OCI-LY1 (cell line): ENCODE data around the gene CTRL.

Experiments used
- H2AFZ ChIP-seq: fragments of 200-600 bp; sonication (generic), shearing (Covaris generic); 2 replicates; pipeline ENCODE4 v1.6.0; 2014; ENCODE audit warnings: antibody characterized with exemption, mild to moderate bottlenecking, low read length
- H3F3A ChIP-seq: fragments of 200-600 bp; sonication (generic), shearing (Covaris generic); 2 replicates; pipeline ENCODE4 v1.6.0; 2014; ENCODE audit warnings: mild to moderate bottlenecking, antibody characterized with exemption, low read length, moderate library complexity; ENCODE audit not compliant: insufficient read depth
- H3K27ac ChIP-seq: fragments of 200-600 bp; sonication (generic); 2 replicates; pipeline ENCODE4 v1.5.1; 2014; ENCODE audit warnings: low read length, mixed run types, mild to moderate bottlenecking, low read depth; ENCODE audit not compliant: poor library complexity, severe bottlenecking
- H3K27me3 ChIP-seq: fragments of 200-600 bp; sonication (generic); 2 replicates; pipeline ENCODE4 v1.6.0; 2014; ENCODE audit warnings: antibody characterized with exemption, mild to moderate bottlenecking, low read length, moderate library complexity; ENCODE audit not compliant: insufficient read depth
- H3K36me3 ChIP-seq: fragments of 200-600 bp; sonication (generic); 2 replicates; pipeline ENCODE4 v1.6.1; 2014; ENCODE audit warnings: mild to moderate bottlenecking, antibody characterized with exemption, low read length, moderate library complexity, mixed read lengths; ENCODE audit not compliant: insufficient read depth
- H3K4me1 ChIP-seq: fragments of 200-600 bp; sonication (generic); 2 replicates; pipeline ENCODE4 v1.5.1; 2014; ENCODE audit warnings: mild to moderate bottlenecking, low read length, moderate library complexity; ENCODE audit not compliant: insufficient read depth, severe bottlenecking
- H3K4me2 ChIP-seq: fragments of 200-600 bp; sonication (generic), shearing (Covaris generic); 2 replicates; pipeline ENCODE4 v1.6.1; 2014; ENCODE audit warnings: low read length
- H3K4me3 ChIP-seq: fragments of 200-600 bp; sonication (generic); 2 replicates; pipeline ENCODE4 v1.5.1; 2014; ENCODE audit warnings: low read length, low read depth, mild to moderate bottlenecking, mixed read lengths; ENCODE audit not compliant: poor library complexity, severe bottlenecking
- H3K79me2 ChIP-seq: fragments of 200-600 bp; shearing (Covaris generic); 2 replicates; pipeline ENCODE4 v1.6.1; 2016; ENCODE audit warnings: mixed run types, low read length, mixed read lengths; ENCODE audit not compliant: insufficient read depth
- H3K9ac ChIP-seq: fragments of 200-600 bp; sonication (generic), shearing (Covaris generic); 2 replicates; pipeline ENCODE4 v1.6.1; 2014; ENCODE audit warnings: mild to moderate bottlenecking, low read length, mixed read lengths
- H3K9me2 ChIP-seq: fragments of 200-600 bp; sonication (generic), shearing (Covaris generic); 2 replicates; pipeline ENCODE4 v1.6.1; 2014; ENCODE audit warnings: low read depth, mild to moderate bottlenecking, low read length, mixed read lengths
- H3K9me3 ChIP-seq: fragments of 200-600 bp; shearing (Covaris generic); 2 replicates; pipeline ENCODE4 v1.6.1; 2014; ENCODE audit warnings: low read length, mixed read lengths
- H4K20me1 ChIP-seq: fragments of 200-600 bp; sonication (generic), shearing (Covaris generic); 2 replicates; pipeline ENCODE4 v1.6.0; 2016; ENCODE audit warnings: mild to moderate bottlenecking, low read length; ENCODE audit not compliant: insufficient read depth
- EZH2 ChIP-seq: fragments of 200-600 bp; sonication (generic), shearing (Covaris generic); IDR thresholded peaks from 2 replicates; pipeline ENCODE4 v1.8.0; 2017; ENCODE audit warnings: borderline replicate concordance, mixed run types, mild to moderate bottlenecking, antibody characterized with exemption, low read length, moderate library complexity, mixed read lengths
- TF ChIP-seq, protein P1 (sequence below): fragments of 200-600 bp; sonication (generic), shearing (Covaris generic); IDR thresholded peaks from 2 replicates; pipeline ENCODE4 v1.5.1; 2017; ENCODE audit warnings: mild to moderate bottlenecking, antibody characterized with exemption, low read length, moderate library complexity, mixed read lengths

The CTRL gene

DNA sequence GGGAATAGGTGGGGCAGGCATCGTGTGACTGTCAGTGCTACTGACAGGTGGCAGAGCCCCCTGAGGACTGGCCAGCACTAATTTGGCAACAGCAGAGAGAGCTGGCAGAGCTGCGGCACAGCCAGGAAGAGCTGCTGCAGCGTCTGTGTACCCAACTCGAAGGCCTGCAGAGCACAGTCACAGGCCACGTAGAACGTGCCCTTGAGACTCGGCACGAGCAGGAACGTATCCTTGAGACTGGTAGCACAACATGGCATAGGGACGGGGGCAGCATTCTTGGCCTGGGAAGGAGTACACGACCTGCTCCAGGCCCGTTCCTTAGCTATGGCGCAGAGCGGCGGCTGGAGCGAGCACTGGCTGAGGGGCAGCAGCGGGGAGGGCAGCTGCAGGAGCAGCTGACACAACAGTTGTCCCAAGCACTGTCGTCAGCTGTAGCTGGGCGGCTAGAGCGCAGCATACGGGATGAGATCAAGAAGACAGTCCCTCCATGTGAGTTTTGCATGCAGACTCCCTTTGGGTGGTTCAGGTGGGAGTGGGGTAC, 50.0 kb downstream of the CTRL start:
- no peak overlapping the region for H3K4me3 ChIP-seq
- no peaks in the 10 kb centered on the region for H3K9me3 ChIP-seq
- H4K20me1 ChIP-seq: no peaks in the 10 kb centered on the region
- peaks cover 96% of the 10 kb centered on the region for H3K36me3 ChIP-seq
- H2AFZ ChIP-seq: no peak overlapping the region
- H3K9me2 ChIP-seq: no peaks in the 10 kb centered on the region
- no peaks in the 10 kb centered on the region for H3K79me2 ChIP-seq
- H3K27me3 ChIP-seq: no peaks in the 10 kb centered on the region
- H3K9ac ChIP-seq: no peak overlapping the region
- no peak overlapping the region for H3K4me2 ChIP-seq
- H3K4me1 ChIP-seq: no peaks in the 10 kb centered on the region
- no peak overlapping the region for H3K27ac ChIP-seq
- TF ChIP-seq EZH2: no peak
- TF ChIP-seq, protein P1, sequence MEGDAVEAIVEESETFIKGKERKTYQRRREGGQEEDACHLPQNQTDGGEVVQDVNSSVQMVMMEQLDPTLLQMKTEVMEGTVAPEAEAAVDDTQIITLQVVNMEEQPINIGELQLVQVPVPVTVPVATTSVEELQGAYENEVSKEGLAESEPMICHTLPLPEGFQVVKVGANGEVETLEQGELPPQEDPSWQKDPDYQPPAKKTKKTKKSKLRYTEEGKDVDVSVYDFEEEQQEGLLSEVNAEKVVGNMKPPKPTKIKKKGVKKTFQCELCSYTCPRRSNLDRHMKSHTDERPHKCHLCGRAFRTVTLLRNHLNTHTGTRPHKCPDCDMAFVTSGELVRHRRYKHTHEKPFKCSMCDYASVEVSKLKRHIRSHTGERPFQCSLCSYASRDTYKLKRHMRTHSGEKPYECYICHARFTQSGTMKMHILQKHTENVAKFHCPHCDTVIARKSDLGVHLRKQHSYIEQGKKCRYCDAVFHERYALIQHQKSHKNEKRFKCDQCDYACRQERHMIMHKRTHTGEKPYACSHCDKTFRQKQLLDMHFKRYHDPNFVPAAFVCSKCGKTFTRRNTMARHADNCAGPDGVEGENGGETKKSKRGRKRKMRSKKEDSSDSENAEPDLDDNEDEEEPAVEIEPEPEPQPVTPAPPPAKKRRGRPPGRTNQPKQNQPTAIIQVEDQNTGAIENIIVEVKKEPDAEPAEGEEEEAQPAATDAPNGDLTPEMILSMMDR: no peak
- H3F3A ChIP-seq: no peaks in the 10 kb centered on the region

DNA sequence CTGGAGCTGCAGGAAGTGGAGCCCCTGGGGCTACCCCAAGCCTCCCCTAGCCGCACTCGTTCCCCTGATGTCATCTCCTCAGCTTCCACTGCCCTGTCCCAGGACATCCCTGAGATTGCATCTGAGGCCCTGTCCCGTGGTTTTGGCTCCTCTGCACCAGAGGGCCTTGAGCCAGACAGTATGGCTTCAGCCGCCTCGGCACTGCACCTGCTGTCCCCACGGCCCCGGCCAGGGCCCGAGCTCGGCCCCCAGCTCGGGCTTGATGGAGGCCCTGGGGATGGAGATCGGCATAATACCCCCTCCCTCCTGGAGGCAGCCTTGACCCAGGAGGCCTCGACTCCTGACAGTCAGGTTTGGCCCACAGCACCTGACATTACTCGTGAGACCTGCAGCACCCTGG, 51.1 kb downstream of the CTRL start:
- H3F3A ChIP-seq: no peaks in the 10 kb centered on the region
- H3K9me3 ChIP-seq: no peaks in the 10 kb centered on the region
- no peak overlapping the region for H2AFZ ChIP-seq
- H3K79me2 ChIP-seq: 0 out of 2 replicates have a peak, but pooled peaks cover 2% of the 10 kb centered on the region
- H3K4me2 ChIP-seq: no peak overlapping the region
- no peaks in the 10 kb centered on the region for H3K4me1 ChIP-seq
- no peak for TF ChIP-seq EZH2
- TF ChIP-seq, protein P1: no peak
- no peak overlapping the region for H3K27ac ChIP-seq
- no peaks in the 10 kb centered on the region for H3K9me2 ChIP-seq
- H3K4me3 ChIP-seq: no peak overlapping the region
- no peaks in the 10 kb centered on the region for H3K27me3 ChIP-seq
- no peak overlapping the region for H3K9ac ChIP-seq
- no peaks in the 10 kb centered on the region for H4K20me1 ChIP-seq
- peaks cover 97% of the 10 kb centered on the region for H3K36me3 ChIP-seq

DNA sequence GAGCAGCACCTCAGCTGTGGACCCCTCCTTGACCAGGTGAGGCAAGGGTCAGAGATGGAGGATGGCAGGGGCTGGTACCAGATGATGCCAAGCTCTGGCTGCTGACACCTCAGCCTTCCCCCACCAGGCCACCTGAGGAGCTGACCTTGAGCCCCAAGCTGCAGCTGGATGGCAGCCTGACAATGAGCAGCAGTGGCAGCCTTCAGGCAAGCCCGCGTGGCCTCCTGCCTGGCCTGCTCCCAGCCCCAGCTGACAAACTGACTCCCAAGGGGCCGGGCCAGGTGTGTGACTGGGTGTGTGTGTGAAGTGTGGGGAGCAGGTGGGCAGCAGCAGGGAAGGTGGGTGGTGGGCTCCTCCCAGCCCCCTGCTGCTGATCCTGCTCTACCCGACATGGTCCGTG, 51.7 kb downstream of the CTRL start:
- Histone ChIP-seq H3K4me3 (no peak overlapping the region), H3K9me2 (no peaks in the 10 kb centered on the region), H3K9ac (no peak overlapping the region), H3K4me1 (peaks cover 2% of the 10 kb centered on the region), H3K36me3 (peaks cover 92% of the 10 kb centered on the region), H3K79me2 (peaks cover 8% of the 10 kb centered on the region; the same call in 1 of the 2 replicates), H4K20me1 (no peaks in the 10 kb centered on the region), H3K4me2 (no peak overlapping the region), H3F3A (no peaks in the 10 kb centered on the region), H3K9me3 (no peaks in the 10 kb centered on the region), H3K27ac (no peak overlapping the region), H2AFZ (no peak overlapping the region), H3K27me3 (no peaks in the 10 kb centered on the region)
- no peak for TF ChIP-seq EZH2
- TF ChIP-seq, protein P1: no peak
